Activated CD4-positive, alpha-beta T cell treated with anti-CD3 and anti-CD28 coated beads, Interleukin-2, amount 50 U/mL, for 16 hours (primary cell): ENCODE data around the gene ANGPTL4.

ENCODE experiments used
- DNase-seq: peaks from one replicate; pipeline ENCODE4 v3.0.0-alpha.2; 2020

Gene ANGPTL4

GRCh38 chr19:8421484-8422461 lies 57.8 kb downstream of the ANGPTL4 start:
- DNase-seq = no peak

- DNase-seq = no peak
Observed at GRCh38 chr19:8423817-8424223, 59.9 kb downstream of the ANGPTL4 start.
